Activated gamma-delta T cell treated with anti-CD3 and anti-CD28 coated beads, Interleukin-2, amount 50 U/mL, for 16 hours (primary cell): ENCODE results near the gene XYLB.

ENCODE experiments used
- DNase-seq: peaks from one replicate; pipeline ENCODE4 v3.0.0-alpha.2; 2020; ENCODE audit warnings: low read depth

XYLB gene

DNA sequence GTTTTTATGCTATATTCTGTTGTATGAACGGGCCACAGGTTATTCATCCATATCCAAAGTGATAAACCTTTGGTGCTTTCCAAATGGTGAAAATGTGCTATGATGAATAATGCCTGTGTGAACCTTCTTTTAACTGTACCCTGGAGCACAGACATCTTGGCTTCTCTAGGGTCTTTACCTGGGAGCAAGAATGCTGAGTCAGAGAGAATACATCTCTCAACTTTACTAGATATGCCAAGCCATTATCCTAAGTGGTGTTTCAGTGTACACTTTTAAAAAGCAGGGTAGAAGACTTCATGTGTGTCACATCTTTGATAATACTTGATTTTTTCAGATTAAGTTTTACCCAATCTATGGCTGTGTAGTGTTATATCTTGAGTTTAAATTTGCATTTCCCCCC is 23.5 kb upstream of the XYLB start:
- DNase-seq, result no peak

- no peak for DNase-seq
Measured at GRCh38 chr3:38325256-38325655, 21.3 kb upstream of the XYLB start.

- no peak for DNase-seq
Measured at GRCh38 chr3:38327335-38328009, 19.1 kb upstream of the XYLB start.

DNA sequence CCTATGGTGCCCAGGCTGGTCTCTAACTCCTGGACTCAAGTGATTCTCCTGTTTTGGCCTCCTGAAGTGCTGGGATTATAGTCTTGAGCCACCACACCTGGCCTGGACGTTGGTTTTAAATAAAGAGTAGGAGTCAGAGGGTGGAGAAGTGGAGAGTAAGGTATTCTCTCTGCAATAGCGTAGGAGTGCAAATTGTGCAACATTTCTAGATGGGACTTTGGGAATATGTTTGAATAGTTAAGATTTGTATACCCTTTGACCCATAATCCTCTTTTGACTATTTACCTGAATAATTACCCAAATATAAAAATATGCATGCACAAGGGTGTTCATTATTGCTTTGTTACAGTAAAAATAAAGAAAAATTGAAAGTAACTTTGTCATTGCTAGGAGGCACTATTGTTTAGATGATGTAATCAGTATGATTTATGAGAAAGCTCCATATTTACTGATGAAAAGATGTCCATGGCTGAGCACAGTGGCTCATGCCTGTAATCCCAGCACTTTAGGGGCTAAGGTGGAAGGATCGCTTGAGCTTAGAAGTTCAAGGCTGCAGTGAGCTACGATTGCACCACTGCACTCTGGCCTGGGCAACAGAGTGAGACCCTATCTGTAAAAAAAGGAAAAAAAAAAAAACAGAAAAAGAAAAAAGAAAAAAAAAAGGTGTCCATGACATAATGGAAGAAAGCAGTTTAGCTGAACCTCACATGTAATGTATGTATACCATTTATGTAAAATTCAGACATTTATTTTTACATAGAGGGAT is 15.1 kb upstream of the XYLB start:
- no peak for DNase-seq

- no peak for DNase-seq
Measured at GRCh38 chr3:38332201-38332600, 14.4 kb upstream of the XYLB start.

DNA sequence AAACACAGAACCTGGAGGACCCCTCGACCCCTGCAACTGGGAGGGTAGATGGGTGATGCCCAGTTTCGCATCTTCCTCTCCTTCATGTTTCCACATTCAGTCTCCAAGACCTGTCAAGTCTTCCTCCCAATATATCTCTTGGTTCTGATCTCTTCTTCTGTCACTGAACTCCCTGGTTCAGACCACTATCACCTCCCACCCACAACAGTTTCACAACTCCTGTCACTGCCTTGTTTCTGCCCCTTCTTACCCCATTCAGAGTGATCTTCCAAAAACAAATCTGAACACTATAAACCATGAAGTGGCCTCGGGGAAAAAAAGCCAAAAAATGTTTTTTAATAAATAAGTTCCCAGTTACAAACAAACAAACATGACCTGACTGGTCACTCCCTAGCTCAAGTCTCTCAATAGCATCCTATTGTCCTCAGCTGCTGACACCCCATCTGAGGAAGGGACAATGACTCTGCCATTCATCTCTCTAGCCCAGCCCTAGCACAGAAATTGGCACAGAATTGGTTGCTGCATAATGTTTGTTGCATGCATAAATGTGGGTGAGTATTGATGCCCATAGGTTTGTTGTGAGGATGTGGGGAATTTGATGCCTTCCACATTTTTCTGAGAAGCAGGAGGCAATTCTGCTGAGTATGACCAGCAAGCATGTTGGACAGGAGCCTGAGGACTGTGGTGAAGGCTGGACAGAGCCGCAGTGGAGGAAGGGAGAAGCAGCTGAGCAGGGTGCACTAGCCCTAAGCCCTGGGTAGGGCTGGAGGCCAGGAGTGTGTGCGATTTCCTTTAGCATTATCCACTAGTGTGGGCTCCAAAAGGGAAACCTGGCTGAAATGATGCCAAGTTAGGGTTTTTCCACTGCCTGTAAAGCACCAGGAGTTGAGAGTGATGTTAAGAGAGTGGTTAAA is 12.2 kb upstream of the XYLB start:
- no peak for DNase-seq

DNA sequence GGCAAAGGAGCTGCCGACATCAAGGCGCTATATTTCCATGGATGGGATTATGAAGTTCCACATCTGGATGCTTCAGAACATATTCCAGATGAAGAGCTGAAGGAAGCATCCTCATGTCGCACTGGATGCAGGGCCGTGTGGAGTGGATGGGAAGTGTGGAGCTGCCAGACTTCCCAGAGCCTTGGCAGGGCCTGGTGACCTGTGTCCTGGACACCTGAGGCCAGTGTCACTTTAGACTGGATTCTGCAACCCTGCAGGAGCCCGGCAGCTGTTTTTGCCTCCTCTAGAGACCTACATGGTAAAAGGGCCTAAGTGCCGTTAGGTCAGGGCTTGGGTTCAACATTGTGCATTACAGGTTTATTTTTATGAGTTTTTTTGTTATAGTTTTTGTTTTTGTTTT is 11.3 kb upstream of the XYLB start:
- DNase-seq, result no peak

DNA sequence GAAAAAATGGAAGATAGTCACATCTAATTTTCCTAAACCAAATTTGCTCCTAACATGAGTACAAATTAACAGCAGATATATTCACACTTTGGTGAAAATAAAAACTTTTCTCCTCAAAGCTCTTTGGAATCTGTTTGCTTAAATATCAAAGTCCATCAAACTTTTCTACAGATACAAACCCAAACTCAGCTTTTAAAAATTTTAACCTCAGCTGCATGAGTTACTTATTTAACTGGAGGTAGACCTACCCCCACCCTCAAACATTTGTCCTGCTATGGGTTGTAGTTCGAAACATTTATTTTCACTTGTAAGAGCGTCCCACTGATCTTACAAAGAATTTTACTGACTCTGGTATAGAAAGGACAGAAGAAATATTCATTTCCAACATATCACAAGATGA is 8.9 kb upstream of the XYLB start:
- DNase-seq, result no peak

DNA sequence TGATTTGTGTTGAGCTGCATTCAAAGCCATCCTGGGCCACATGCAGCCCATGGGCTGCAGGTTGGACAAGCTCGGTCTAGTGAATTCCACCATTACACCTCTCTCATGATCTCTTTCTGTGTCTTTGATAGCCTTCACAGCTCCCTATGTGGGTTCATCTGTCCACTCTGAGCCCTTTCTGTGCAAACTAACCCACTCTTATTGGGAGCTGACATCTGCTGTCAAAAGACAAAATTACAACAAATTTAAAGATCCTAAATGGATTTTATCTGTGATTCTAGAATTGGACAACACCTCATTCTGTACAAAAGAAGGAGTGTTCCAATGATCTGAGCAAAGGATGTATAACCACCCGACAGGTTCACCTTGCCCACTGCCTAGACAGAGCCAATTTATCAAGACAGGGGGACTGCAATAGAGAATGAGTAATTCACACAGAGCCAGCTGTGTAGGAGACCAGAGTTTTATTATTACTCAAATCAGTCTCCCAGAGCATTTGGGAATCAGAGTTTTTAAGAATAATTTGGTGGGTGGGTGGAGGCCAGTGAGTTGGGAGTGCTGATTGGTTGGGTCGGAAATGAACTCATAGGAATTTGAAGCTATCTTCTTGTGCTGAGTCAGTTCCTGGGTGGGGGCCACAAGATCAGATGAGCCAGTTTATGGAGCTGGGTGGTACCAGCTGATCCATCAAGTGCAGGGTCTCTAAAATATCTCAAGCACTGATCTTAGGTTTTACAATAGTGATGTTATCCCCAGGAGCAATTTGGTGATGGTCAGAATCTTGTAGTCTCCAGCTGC is 2.6 kb upstream of the XYLB start:
- DNase-seq, result no peak

GRCh38 chr3:38345879-38346586 is 552 bp upstream of the XYLB start:
- DNase-seq, result no peak

- DNase-seq, result no peak
Measured at GRCh38 chr3:38347421-38348200, 1.0 kb downstream of the XYLB start.

DNA sequence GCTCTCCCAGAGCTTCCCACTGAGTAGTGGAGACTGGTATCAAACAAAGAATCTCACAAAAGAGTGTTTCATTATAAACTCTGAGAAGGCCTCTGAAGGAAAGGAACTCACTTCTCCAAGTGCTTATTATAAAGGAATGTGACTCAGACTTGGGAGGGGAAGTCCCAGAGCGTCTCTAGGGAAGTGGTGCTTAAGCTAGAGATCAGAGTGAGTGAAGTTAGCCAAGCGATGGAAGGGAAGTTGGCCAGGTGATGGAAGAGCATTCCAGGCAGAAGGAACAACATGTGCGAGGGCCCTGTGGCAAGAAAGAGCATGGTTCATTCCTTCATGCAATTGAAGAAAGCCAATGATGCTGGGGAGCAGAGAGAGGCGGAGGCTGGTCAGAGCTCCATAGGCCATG is 2.3 kb downstream of the XYLB start:
- no peak for DNase-seq

GRCh38 chr3:38349684-38350359 is 3.2 kb downstream of the XYLB start:
- no peak for DNase-seq

GRCh38 chr3:38353151-38353550 is 6.6 kb downstream of the XYLB start:
- no peak for DNase-seq

DNA sequence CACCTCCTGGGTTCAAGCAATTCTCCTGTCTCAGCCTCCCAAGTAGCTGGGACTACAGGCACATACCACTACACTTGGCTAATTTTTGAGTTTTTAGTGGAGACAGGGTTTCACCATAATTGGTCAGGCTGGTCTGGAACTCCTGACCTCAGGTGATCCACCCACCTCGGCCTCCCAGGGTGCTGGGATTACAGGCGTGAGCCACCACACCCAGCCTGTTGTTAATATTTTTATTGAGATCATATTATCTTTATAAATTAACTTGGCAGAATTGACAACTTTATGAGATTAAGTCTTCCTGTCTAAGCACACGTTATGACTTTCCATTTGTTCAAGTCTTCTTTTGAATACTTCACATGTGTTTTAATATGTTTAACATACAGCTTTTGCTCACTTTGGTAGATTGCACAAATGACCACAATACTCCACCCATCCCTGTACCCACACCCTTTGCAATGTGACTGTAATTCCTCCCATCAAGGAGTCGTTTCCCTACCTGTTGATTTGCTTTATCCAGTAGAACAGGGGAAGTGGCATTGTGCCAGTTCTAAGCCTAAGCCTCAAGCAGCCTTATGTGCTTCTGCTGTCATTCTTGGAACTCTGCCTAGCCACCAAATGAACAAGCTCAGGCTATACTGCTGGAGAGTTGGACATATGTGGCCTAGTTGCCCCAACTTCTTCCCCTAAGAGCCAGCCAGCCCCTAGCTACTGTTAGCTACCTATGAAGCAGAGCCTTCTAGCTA is 8.2 kb downstream of the XYLB start:
- DNase-seq, result no peak

GRCh38 chr3:38359038-38359437 is 12.5 kb downstream of the XYLB start:
- no peak for DNase-seq

GRCh38 chr3:38360345-38360744 is 13.8 kb downstream of the XYLB start:
- DNase-seq, result no peak

DNA sequence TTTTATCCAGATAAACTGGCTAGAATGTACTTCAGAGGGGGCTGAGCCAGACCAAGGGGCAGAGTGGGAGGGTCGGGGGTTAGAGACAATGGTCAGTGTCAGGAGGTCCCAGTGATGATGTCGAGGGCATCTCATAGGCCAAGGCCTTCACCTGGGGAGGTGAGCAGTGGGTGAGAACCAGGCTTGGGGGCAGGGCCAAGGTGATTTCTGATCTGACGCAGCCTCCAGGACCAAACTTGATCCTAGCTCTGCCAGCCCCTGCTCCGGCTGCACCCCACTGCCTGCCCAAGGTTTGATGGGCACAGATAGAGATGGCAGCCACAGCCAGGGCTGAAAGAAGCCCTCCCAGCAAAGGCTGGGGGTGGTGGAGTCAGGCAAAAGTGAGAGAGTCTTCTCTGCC is 14.9 kb downstream of the XYLB start:
- DNase-seq, result no peak

DNA sequence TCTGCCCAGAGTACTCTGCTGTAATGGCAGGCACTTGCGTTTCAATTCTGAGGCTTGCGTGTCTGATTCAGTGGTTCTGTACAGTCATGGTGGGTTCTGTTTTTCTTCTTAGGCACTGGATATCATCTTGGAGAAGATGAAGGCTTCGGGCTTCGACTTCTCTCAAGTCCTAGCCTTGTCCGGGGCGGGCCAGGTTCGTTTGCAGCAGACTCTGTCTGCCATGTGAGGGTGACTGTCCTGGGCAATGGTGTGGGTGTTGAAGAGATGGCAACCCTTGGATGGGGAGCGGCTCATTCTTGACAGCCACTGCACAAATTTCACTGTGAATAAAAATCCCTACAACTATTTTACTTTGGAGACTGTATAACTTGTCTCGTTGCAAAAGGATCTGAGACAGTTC is 16.2 kb downstream of the XYLB start:
- DNase-seq, result no peak
